ENCODE data around the gene TCFL5.

TCFL5 gene

GRCh38 chr20:62820962-62821725 lies 40.5 kb downstream of the TCFL5 start:
- no peak for DNase-seq

- DNase-seq, result no peak
Observed at GRCh38 chr20:62820208-62820961, 41.2 kb downstream of the TCFL5 start.

GRCh38 chr20:62819494-62820174 lies 42.0 kb downstream of the TCFL5 start:
- DNase-seq, result no peak

GRCh38 chr20:62818592-62819493 lies 42.8 kb downstream of the TCFL5 start:
- no peak for DNase-seq

- no peak for DNase-seq
Observed at GRCh38 chr20:62817975-62818591, 43.5 kb downstream of the TCFL5 start.

- DNase-seq, result no peak
Observed at GRCh38 chr20:62816884-62817873, 44.4 kb downstream of the TCFL5 start, which contains the start of gene COL9A3. COL9A3 (plus strand) TSS chr20:62817050; CDS start chr20:62817065, 15 bp downstream.

GRCh38 chr20:62816031-62816883 lies 45.4 kb downstream of the TCFL5 start:
- DNase-seq, result no peak

- DNase-seq, result no peak
Observed at GRCh38 chr20:62815066-62815991, 46.3 kb downstream of the TCFL5 start.

GRCh38 chr20:62814709-62815065 lies 46.9 kb downstream of the TCFL5 start:
- no peak for DNase-seq

GRCh38 chr20:62814060-62814708 lies 47.4 kb downstream of the TCFL5 start:
- DNase-seq, result no peak

- no peak for DNase-seq
Observed at GRCh38 chr20:62813588-62813987, 48.0 kb downstream of the TCFL5 start.

GRCh38 chr20:62812907-62813200 lies 48.8 kb downstream of the TCFL5 start:
- no peak for DNase-seq

GRCh38 chr20:62812181-62812906 lies 49.3 kb downstream of the TCFL5 start:
- no peak for DNase-seq

GRCh38 chr20:62811720-62812119 lies 49.9 kb downstream of the TCFL5 start:
- no peak for DNase-seq

GRCh38 chr20:62811320-62811719 lies 50.3 kb downstream of the TCFL5 start:
- DNase-seq, result no peak

- no peak for DNase-seq
Observed at GRCh38 chr20:62809530-62810428, 51.8 kb downstream of the TCFL5 start.
